HUES64 (cell line): ENCODE data around the gene TRUB2. TPM values are rescaled to one million over a fixed set of nuclear protein-coding genes. Genes with fewer than 3 reads are reported as not detected.

ENCODE experiments used
- H3K27ac ChIP-seq: 2 replicates; pipeline ENCODE4 v1.7.0; 2013; ENCODE audit warnings: low read depth, low read length, inconsistent platforms
- H3K27me3 ChIP-seq: 2 replicates; pipeline ENCODE4 v1.6.1; 2013; ENCODE audit warnings: mild to moderate bottlenecking, low read length; ENCODE audit not compliant: insufficient read depth
- H3K36me3 ChIP-seq: 2 replicates; pipeline ENCODE4 v1.6.1; 2013; ENCODE audit warnings: mild to moderate bottlenecking, low read length; ENCODE audit not compliant: insufficient read depth
- H3K4me1 ChIP-seq: 2 replicates; pipeline ENCODE4 v1.6.1; 2013; ENCODE audit warnings: mild to moderate bottlenecking, low read length, moderate library complexity; ENCODE audit not compliant: insufficient read depth
- H3K4me3 ChIP-seq: 2 replicates; pipeline ENCODE4 v1.5.1; 2013; ENCODE audit warnings: mild to moderate bottlenecking, low read length, moderate library complexity
- H3K9ac ChIP-seq: 2 replicates; pipeline ENCODE4 v1.6.1; 2013; ENCODE audit warnings: mild to moderate bottlenecking, low read depth, low read length
- H3K9me3 ChIP-seq: 2 replicates; pipeline ENCODE4 v1.6.1; 2013; ENCODE audit warnings: low read depth, low read length; ENCODE audit not compliant: insufficient read depth
- WGBS: fragments of 150-250, 120-280 bp; methylation state at CpG from one replicate; pipeline ENCODE4 v1.1.7; 2013; ENCODE audit warnings: missing lambda C conversion rate; 5-methylcytosine and 5-hydroxymethylcytosine counted together
- polyA plus RNA-seq, 2 experiments: library from polyadenylated mRNA; stranded (reverse); fragments of 50-300 nt; gene quantifications; one replicate each; pipeline ENCODE4 v1.2.3, GENCODE V29; 2013

Gene TRUB2
- 27.9 TPM for polyA plus RNA-seq (2013, experiment 1 of 2)
- polyA plus RNA-seq (2013, experiment 2 of 2), result 23.9 TPM

GRCh38 chr9:128322404-128323211 lies at the start of gene TRUB2, which contains the start of gene COQ4:
TSS of gene TRUB2 (minus strand) at chr9:128322447. CDS start at chr9:128322408, 39 bp downstream.
TSS of gene COQ4 (plus strand) at chr9:128322839. CDS start at chr9:128322859, 20 bp downstream.
- no peaks in the 10 kb centered on the region for H3K9me3 ChIP-seq
- H3K9ac ChIP-seq, result peak within 1 kb of the TSS; percentile 80
- peaks cover 6% of the 10 kb centered on the region; the same call in 1 of the 2 replicates for H3K4me1 ChIP-seq
- peaks cover 37% of the 10 kb centered on the region for H3K36me3 ChIP-seq
- peak within 1 kb of the TSS; percentile 68 for H3K4me3 ChIP-seq
- WGBS, result under 1% methylated on average over 83 of the region's 83 CpGs
- peak within 1 kb of the TSS; percentile 74 for H3K27ac ChIP-seq
- no peaks in the 10 kb centered on the region for H3K27me3 ChIP-seq

- H3K9ac ChIP-seq, result peak overlapping the region; percentile 63
- peak overlapping the region; percentile 75 for H3K4me3 ChIP-seq
- no peaks in the 10 kb centered on the region for H3K9me3 ChIP-seq
- H3K27ac ChIP-seq, result peak overlapping the region; percentile 3; the same call in 1 of the 2 replicates
- H3K4me1 ChIP-seq, result peaks cover 7% of the 10 kb centered on the region; the same call in 1 of the 2 replicates
- H3K27me3 ChIP-seq, result peaks cover 34% of the 10 kb centered on the region
- WGBS, result under 1% methylated on average over 10 of the region's 10 CpGs
- no peaks in the 10 kb centered on the region for H3K36me3 ChIP-seq
Observed at GRCh38 chr9:128371630-128372117, 49.4 kb upstream of the TRUB2 start.

- Histone ChIP-seq H3K4me1 (peaks cover 7% of the 10 kb centered on the region; the same call in 1 of the 2 replicates), H3K9me3 (no peaks in the 10 kb centered on the region), H3K9ac (peak within 1 kb of the TSS; percentile 69), H3K4me3 (peak within 1 kb of the TSS; percentile 75), H3K27ac (peak within 1 kb of the TSS; percentile 46; the same call in 1 of the 2 replicates), H3K36me3 (no peaks in the 10 kb centered on the region), H3K27me3 (peaks cover 40% of the 10 kb centered on the region)
- whole genome bisulfite sequencing, result under 1% methylated on average over 55 of the region's 55 CpGs
Observed at GRCh38 chr9:128370752-128371629, 48.7 kb upstream of the TRUB2 start, which contains the start of gene URM1. TSS of gene URM1 (plus strand) at chr9:128371374. CDS start at chr9:128371381, 7 bp downstream.

GRCh38 chr9:128370367-128370751 lies 48.1 kb upstream of the TRUB2 start:
- peak overlapping the region; percentile 46; the same call in 1 of the 2 replicates for H3K27ac ChIP-seq
- H3K4me1 ChIP-seq, result peaks cover 12% of the 10 kb centered on the region; the same call in 1 of the 2 replicates
- peak overlapping the region; percentile 75 for H3K4me3 ChIP-seq
- H3K9ac ChIP-seq, result peak overlapping the region; percentile 69; the same call in 1 of the 2 replicates
- H3K9me3 ChIP-seq, result no peaks in the 10 kb centered on the region
- H3K36me3 ChIP-seq, result no peaks in the 10 kb centered on the region
- H3K27me3 ChIP-seq, result peaks cover 46% of the 10 kb centered on the region

- Histone ChIP-seq H3K4me1 (peaks cover 18% of the 10 kb centered on the region), H3K9me3 (no peaks in the 10 kb centered on the region), H3K27ac (no peak overlapping the region), H3K4me3 (no peak overlapping the region), H3K9ac (no peak overlapping the region), H3K27me3 (peaks cover 56% of the 10 kb centered on the region), H3K36me3 (no peaks in the 10 kb centered on the region)
- 96% methylated on average over 9 of the region's 9 CpGs for WGBS
Observed at GRCh38 chr9:128369024-128369706, 46.9 kb upstream of the TRUB2 start.

- Histone ChIP-seq H3K4me1 (peaks cover 20% of the 10 kb centered on the region), H3K27ac (peak overlapping the region; percentile 59; the same call in 1 of the 2 replicates), H3K9ac (peak overlapping the region; percentile 52), H3K4me3 (peak overlapping the region; percentile 37), H3K9me3 (no peaks in the 10 kb centered on the region), H3K36me3 (no peaks in the 10 kb centered on the region), H3K27me3 (peaks cover 91% of the 10 kb centered on the region)
- 37% methylated on average over 4 of the region's 4 CpGs for WGBS
Observed at GRCh38 chr9:128365525-128365924, 43.3 kb upstream of the TRUB2 start.

GRCh38 chr9:128362774-128363173 lies 40.5 kb upstream of the TRUB2 start:
- WGBS, result 90% methylated on average over 3 of the region's 3 CpGs
- Histone ChIP-seq H3K4me3 (no peak overlapping the region), H3K36me3 (no peaks in the 10 kb centered on the region), H3K27ac (no peak overlapping the region), H3K9me3 (no peaks in the 10 kb centered on the region), H3K9ac (no peak overlapping the region), H3K4me1 (peaks cover 16% of the 10 kb centered on the region), H3K27me3 (peaks cover 73% of the 10 kb centered on the region)

GRCh38 chr9:128361986-128362646 lies 39.9 kb upstream of the TRUB2 start:
- Histone ChIP-seq H3K27me3 (peaks cover 66% of the 10 kb centered on the region), H3K9me3 (no peaks in the 10 kb centered on the region), H3K4me1 (peaks cover 16% of the 10 kb centered on the region), H3K27ac (no peak overlapping the region), H3K4me3 (peak overlapping the region; percentile 33), H3K9ac (no peak overlapping the region), H3K36me3 (no peaks in the 10 kb centered on the region)
- WGBS, result 19% methylated on average over 20 of the region's 20 CpGs

- WGBS, result 62% methylated on average over 14 of the region's 14 CpGs
- H3K4me1 ChIP-seq, result peaks cover 16% of the 10 kb centered on the region
- H3K9me3 ChIP-seq, result no peaks in the 10 kb centered on the region
- peaks cover 60% of the 10 kb centered on the region for H3K27me3 ChIP-seq
- no peaks in the 10 kb centered on the region for H3K36me3 ChIP-seq
- no peak overlapping the region for H3K9ac ChIP-seq
- no peak overlapping the region for H3K27ac ChIP-seq
- H3K4me3 ChIP-seq, result no peak overlapping the region
Observed at GRCh38 chr9:128361296-128361985, 39.2 kb upstream of the TRUB2 start.
